Stimulated activated CD8-positive, alpha-beta memory T cell treated with anti-CD3 and anti-CD28 coated beads, Interleukin-15, amount 100 ng/mL, for 1 hour (primary cell): ENCODE measurements around the gene ALX3.
"Not testable (repeated sequence)": the region's sequence is repeated elsewhere in the genome, so short reads cannot be mapped to it uniquely, and the experiment has no call there.

Source experiments
- DNase-seq: peaks from one replicate; pipeline ENCODE4 v3.0.0-alpha.2; 2020; ENCODE audit warnings: low read depth

ALX3 gene

GRCh38 chr1:110047463-110047862 is 23.0 kb downstream of the ALX3 start:
- no peak for DNase-seq

- DNase-seq, result no peak
Measured at GRCh38 chr1:110043016-110043415, 27.5 kb downstream of the ALX3 start.

- no peak for DNase-seq
Measured at GRCh38 chr1:110040548-110040947, 29.9 kb downstream of the ALX3 start.

- no peak for DNase-seq
Measured at GRCh38 chr1:110039641-110040040, 30.8 kb downstream of the ALX3 start.

GRCh38 chr1:110038271-110038670 is 32.2 kb downstream of the ALX3 start:
- DNase-seq, result no peak

GRCh38 chr1:110035236-110035752 is 35.2 kb downstream of the ALX3 start:
- DNase-seq, result no peak

- peak; percentile 83 for DNase-seq
Measured at GRCh38 chr1:110034451-110035235, 35.8 kb downstream of the ALX3 start, which contains the start of gene STRIP1. STRIP1 (plus strand) TSS chr1:110034624; CDS start chr1:110034638, 14 bp downstream.

GRCh38 chr1:110034040-110034450 is 36.4 kb downstream of the ALX3 start:
- DNase-seq, result no peak

GRCh38 chr1:110033421-110033820 is 37.1 kb downstream of the ALX3 start:
- DNase-seq, result no peak

- no peak for DNase-seq
Measured at GRCh38 chr1:110032327-110032726, 38.1 kb downstream of the ALX3 start.

GRCh38 chr1:110030687-110031086 is 39.8 kb downstream of the ALX3 start:
- DNase-seq, result not testable (repeated sequence)

GRCh38 chr1:110024613-110025012 is 45.9 kb downstream of the ALX3 start:
- no peak for DNase-seq

- DNase-seq, result no peak
Measured at GRCh38 chr1:110021285-110021684, 49.2 kb downstream of the ALX3 start.

GRCh38 chr1:110019770-110020169 is 50.7 kb downstream of the ALX3 start:
- DNase-seq, result no peak

GRCh38 chr1:110018396-110018795 is 52.1 kb downstream of the ALX3 start:
- no peak for DNase-seq

GRCh38 chr1:110017792-110018191 is 52.7 kb downstream of the ALX3 start:
- DNase-seq, result no peak

GRCh38 chr1:110012100-110012780 is 58.2 kb downstream of the ALX3 start:
- DNase-seq, result no peak

GRCh38 chr1:110011527-110012041 is 58.9 kb downstream of the ALX3 start:
- DNase-seq, result no peak
